ENCODE data around the gene FGL2.
"Not testable (repeated sequence)": the region's sequence is repeated elsewhere in the genome, so short reads cannot be mapped to it uniquely, and the experiment has no call there.

The FGL2 gene

GRCh38 chr7:77199013-77199966, at the start of gene FGL2:
FGL2 (minus strand) TSS chr7:77199819; CDS start chr7:77199793, 26 bp downstream.
- peak; percentile 40 for DNase-seq

- DNase-seq, result no peak
Measured at GRCh38 chr7:77248154-77248553, 48.5 kb upstream of the FGL2 start.

- peak; percentile 95 for DNase-seq
Measured at GRCh38 chr7:77247206-77247850, 47.7 kb upstream of the FGL2 start.

- DNase-seq, result no peak
Measured at GRCh38 chr7:77246026-77246640, 46.5 kb upstream of the FGL2 start.

GRCh38 chr7:77245015-77245755, 45.6 kb upstream of the FGL2 start:
- no peak for DNase-seq

GRCh38 chr7:77244222-77244934, 44.8 kb upstream of the FGL2 start:
- DNase-seq, result no peak

- no peak for DNase-seq
Measured at GRCh38 chr7:77242554-77242953, 42.9 kb upstream of the FGL2 start.

- no peak for DNase-seq
Measured at GRCh38 chr7:77242068-77242467, 42.4 kb upstream of the FGL2 start.

- DNase-seq, result no peak
Measured at GRCh38 chr7:77239471-77239870, 39.9 kb upstream of the FGL2 start.

- DNase-seq, result no peak
Measured at GRCh38 chr7:77238703-77239136, 39.1 kb upstream of the FGL2 start.

- no peak for DNase-seq
Measured at GRCh38 chr7:77235276-77235675, 35.7 kb upstream of the FGL2 start.

- no peak for DNase-seq
Measured at GRCh38 chr7:77232467-77232866, 32.8 kb upstream of the FGL2 start.

- not testable (repeated sequence) for DNase-seq
Measured at GRCh38 chr7:77228795-77229194, 29.2 kb upstream of the FGL2 start.

- DNase-seq, result no peak
Measured at GRCh38 chr7:77226357-77226839, 26.8 kb upstream of the FGL2 start.

GRCh38 chr7:77223261-77223660, 23.6 kb upstream of the FGL2 start:
- DNase-seq, result no peak

GRCh38 chr7:77222819-77223218, 23.2 kb upstream of the FGL2 start:
- no peak for DNase-seq

- no peak for DNase-seq
Measured at GRCh38 chr7:77222065-77222464, 22.4 kb upstream of the FGL2 start.

- DNase-seq, result not testable (repeated sequence)
Measured at GRCh38 chr7:77219701-77220331, 20.2 kb upstream of the FGL2 start.

- DNase-seq, result no peak
Measured at GRCh38 chr7:77217474-77218185, 18.0 kb upstream of the FGL2 start.

- no peak for DNase-seq
Measured at GRCh38 chr7:77216181-77216845, 16.7 kb upstream of the FGL2 start.
